A673 (cell line): ENCODE data around the gene BARX1.
A peak's percentile ranks its signal among the peaks of the same experiment; 100 is the strongest.

Experiments used
- EZH2 ChIP-seq: fragments of 200-600 bp; sonication (generic); IDR thresholded peaks from 2 replicates; pipeline ENCODE4 v1.6.1; 2017; ENCODE audit warnings: borderline replicate concordance, low read depth, mild to moderate bottlenecking, mixed read lengths, antibody characterized with exemption, low read length; ENCODE audit not compliant: poor library complexity, severe bottlenecking
- TF ChIP-seq, protein P1 (sequence below): fragments of 300-800, 200-600 bp; sonication (generic); conservative IDR thresholded peaks from 2 replicates; pipeline ENCODE4 v1.5.1; 2017; ENCODE audit warnings: low read depth, mild to moderate bottlenecking, antibody characterized with exemption, low read length, moderate library complexity, mixed read lengths

DNA sequence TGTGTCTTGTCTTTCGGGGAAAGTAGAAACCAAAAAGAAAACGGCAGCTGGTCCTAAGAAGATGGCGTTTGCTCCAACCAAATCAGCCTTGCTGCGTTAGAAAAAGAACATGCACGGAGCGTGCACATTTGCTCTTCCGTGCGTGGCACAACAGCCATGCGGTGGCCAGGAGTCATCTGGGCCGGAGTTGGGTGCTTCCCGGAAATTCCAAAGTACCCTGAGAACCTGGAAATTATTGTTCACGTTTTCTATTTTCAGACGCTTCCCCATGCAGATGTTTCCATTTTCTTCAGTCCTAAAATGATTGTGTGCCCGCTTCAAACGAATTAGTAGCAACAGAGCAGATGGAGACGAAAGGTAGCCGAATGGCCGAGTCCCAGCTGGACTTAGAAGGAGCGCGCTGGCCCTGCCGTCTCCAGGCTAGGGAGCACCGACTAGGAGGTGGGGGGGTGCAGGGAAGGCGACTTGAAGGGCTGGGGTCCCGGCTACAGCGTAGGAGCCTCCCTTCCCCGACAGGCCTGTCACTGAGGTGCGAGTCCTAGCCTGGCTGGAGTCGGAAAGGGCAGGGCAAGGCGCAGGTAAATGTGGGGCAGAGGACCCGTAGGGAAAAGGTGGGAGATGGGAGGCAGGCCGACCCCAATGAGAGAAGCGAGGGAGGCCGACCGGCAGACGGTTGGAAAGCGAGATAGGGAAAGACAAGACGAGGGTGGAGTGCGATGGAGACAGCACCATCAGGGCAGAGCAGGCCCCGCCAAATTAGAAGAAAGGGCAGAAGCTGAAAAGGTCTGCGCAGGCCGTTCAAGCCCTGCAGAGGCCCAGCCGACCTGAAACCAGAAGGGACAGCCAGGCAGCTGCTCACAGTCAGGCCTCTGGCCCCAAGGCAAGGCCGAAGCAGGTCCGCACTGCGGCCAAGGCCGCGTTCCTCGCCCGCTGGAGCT, 1.4 kb downstream of the BARX1 start:
- TF ChIP-seq, protein P1, sequence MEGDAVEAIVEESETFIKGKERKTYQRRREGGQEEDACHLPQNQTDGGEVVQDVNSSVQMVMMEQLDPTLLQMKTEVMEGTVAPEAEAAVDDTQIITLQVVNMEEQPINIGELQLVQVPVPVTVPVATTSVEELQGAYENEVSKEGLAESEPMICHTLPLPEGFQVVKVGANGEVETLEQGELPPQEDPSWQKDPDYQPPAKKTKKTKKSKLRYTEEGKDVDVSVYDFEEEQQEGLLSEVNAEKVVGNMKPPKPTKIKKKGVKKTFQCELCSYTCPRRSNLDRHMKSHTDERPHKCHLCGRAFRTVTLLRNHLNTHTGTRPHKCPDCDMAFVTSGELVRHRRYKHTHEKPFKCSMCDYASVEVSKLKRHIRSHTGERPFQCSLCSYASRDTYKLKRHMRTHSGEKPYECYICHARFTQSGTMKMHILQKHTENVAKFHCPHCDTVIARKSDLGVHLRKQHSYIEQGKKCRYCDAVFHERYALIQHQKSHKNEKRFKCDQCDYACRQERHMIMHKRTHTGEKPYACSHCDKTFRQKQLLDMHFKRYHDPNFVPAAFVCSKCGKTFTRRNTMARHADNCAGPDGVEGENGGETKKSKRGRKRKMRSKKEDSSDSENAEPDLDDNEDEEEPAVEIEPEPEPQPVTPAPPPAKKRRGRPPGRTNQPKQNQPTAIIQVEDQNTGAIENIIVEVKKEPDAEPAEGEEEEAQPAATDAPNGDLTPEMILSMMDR, result no peak
- TF ChIP-seq EZH2, result peak; percentile 3
